ENCODE measurements around the gene RNF5.
"Not testable (repeated sequence)": the region's sequence is repeated elsewhere in the genome, so short reads cannot be mapped to it uniquely, and the experiment has no call there.

The RNF5 gene

GRCh38 chr6:32137454-32137853 lies 40.8 kb upstream of the RNF5 start:
- TF ChIP-seq CTCF (IDR thresholded peaks at IDR 0.05; ENCODE audit: borderline replicate concordance, insufficient read depth, low read depth, low read length), result no peak
- no peak overlapping the region for H3K4me3 ChIP-seq (ENCODE audit: low read depth, low read length)

GRCh38 chr6:32139590-32139989 lies 38.6 kb upstream of the RNF5 start:
- H3K4me3 ChIP-seq (ENCODE audit: low read depth, low read length), result no peak overlapping the region
- TF ChIP-seq CTCF (IDR thresholded peaks at IDR 0.05; ENCODE audit: borderline replicate concordance, insufficient read depth, low read depth, low read length), result no peak

- no peak for TF ChIP-seq CTCF (IDR thresholded peaks at IDR 0.05; ENCODE audit: borderline replicate concordance, insufficient read depth, low read depth, low read length)
- no peak overlapping the region for H3K4me3 ChIP-seq (ENCODE audit: low read depth, low read length)
These were observed 37.7 kb upstream of the RNF5 start for GRCh38 chr6:32140420-32141046.

GRCh38 chr6:32144238-32144637 lies 34.0 kb upstream of the RNF5 start:
- not testable (repeated sequence) for H3K4me3 ChIP-seq (ENCODE audit: low read depth, low read length)

- TF ChIP-seq CTCF (IDR thresholded peaks at IDR 0.05; ENCODE audit: borderline replicate concordance, insufficient read depth, low read depth, low read length), result no peak
- no peak overlapping the region for H3K4me3 ChIP-seq (ENCODE audit: low read depth, low read length)
These were observed 31.9 kb upstream of the RNF5 start for GRCh38 chr6:32146287-32146686.

- H3K4me3 ChIP-seq (ENCODE audit: low read depth, low read length), result no peak overlapping the region
- no peak for TF ChIP-seq CTCF (IDR thresholded peaks at IDR 0.05; ENCODE audit: borderline replicate concordance, insufficient read depth, low read depth, low read length)
These were observed 31.5 kb upstream of the RNF5 start for GRCh38 chr6:32146687-32147086.

GRCh38 chr6:32147401-32148132 lies 30.6 kb upstream of the RNF5 start:
- no peak overlapping the region for H3K4me3 ChIP-seq (ENCODE audit: low read depth, low read length)
- no peak for TF ChIP-seq CTCF (IDR thresholded peaks at IDR 0.05; ENCODE audit: borderline replicate concordance, insufficient read depth, low read depth, low read length)
